Activated CD4-positive, alpha-beta memory T cell treated with anti-CD3 and anti-CD28 coated beads for 36 hours (primary cell): ENCODE measurements around the gene DNAJB1. TPM values are rescaled to one million over a fixed set of nuclear protein-coding genes. Genes with fewer than 3 reads are reported as not detected.

ENCODE experiments used
- microRNA-seq: library from miRNA; unstranded; fragments of <30 nt; microRNA quantifications from one replicate; pipeline ENCODE4 v1.2.0, GENCODE V29; 2022; ENCODE audit warnings: borderline number of aligned reads, borderline microRNAs expressed, borderline replicate concordance
- total RNA-seq, 2 experiments: library from RNA; stranded (reverse); gene quantifications; one replicate each; pipeline ENCODE4 v1.2.3, GENCODE V29; 2021

DNAJB1 gene
- total RNA-seq, 2 experiments from 2014 or later: 71.2 to 76.5 TPM

Small RNAs within 50 kb of the gene (microRNA-seq; reads per million reads assigned to microRNA genes)
- gene MIR639: not detected

Other genes with a start within 250 kb of the DNAJB1 start
- gene ADGRE5, start 137.0 kb downstream of the DNAJB1 start, total RNA-seq: 100 to 1,000 TPM; 202 to 206 TPM
- 100 to 1,000 TPM; 200 to 204 TPM for gene DDX39A, start 99.1 kb downstream of the DNAJB1 start, total RNA-seq
- gene PKN1, start 85.1 kb downstream of the DNAJB1 start, total RNA-seq: 100 to 1,000 TPM; 188 to 207 TPM
- gene PTGER1, start 43.0 kb downstream of the DNAJB1 start, total RNA-seq: under 1 TPM; 0.29 to 0.41 TPM
- gene GIPC1, start 22.3 kb downstream of the DNAJB1 start, total RNA-seq: 10 to 100 TPM; 31.5 to 35.2 TPM
- gene TECR, start 11.2 kb upstream of the DNAJB1 start, total RNA-seq: 100 to 1,000 TPM; 120 TPM
- gene NDUFB7, start 53.7 kb upstream of the DNAJB1 start, total RNA-seq: 100 to 1,000 TPM; 118 to 130 TPM
- gene CLEC17A, start 64.7 kb upstream of the DNAJB1 start, total RNA-seq: under 1 TPM; 0.33 to 0.85 TPM
- not detected for gene ADGRE3, start 156.4 kb upstream of the DNAJB1 start, total RNA-seq
- 10 to 100 TPM; 16.7 to 18.0 TPM for gene ZNF333, start 171.7 kb upstream of the DNAJB1 start, total RNA-seq